Left ventricle myocardium inferior (tissue), 1 donor: ENCODE data around the gene SHANK2. TPM values are rescaled to one million over a fixed set of nuclear protein-coding genes. Genes with fewer than 3 reads are reported as not detected.

Source experiments
- DNase-seq: peaks from one replicate; pipeline ENCODE4 v3.0.0-alpha.2; 2020
- H3K27ac ChIP-seq: fragments of 200-600 bp; replicated peaks from 2 replicates; pipeline ENCODE4 v1.8.0; 2021
- H3K27me3 ChIP-seq: fragments of 200-600 bp; 2 replicates; pipeline ENCODE4 v1.8.0; 2021; ENCODE audit warnings: low read depth
- H3K36me3 ChIP-seq: fragments of 200-600 bp; 2 replicates; pipeline ENCODE4 v1.8.0; 2021
- H3K4me1 ChIP-seq: fragments of 200-600 bp; 2 replicates; pipeline ENCODE4 v1.8.0; 2021
- H3K4me3 ChIP-seq: fragments of 200-600 bp; 2 replicates; pipeline ENCODE4 v1.8.0; 2021; ENCODE audit warnings: mild to moderate bottlenecking, moderate library complexity
- H3K9me3 ChIP-seq: fragments of 200-600 bp; replicated peaks from 2 replicates; pipeline ENCODE4 v1.8.0; 2021
- CTCF ChIP-seq: fragments of 200-600 bp; IDR thresholded peaks from 2 replicates; pipeline ENCODE4 v1.8.0; 2021; ENCODE audit warnings: antibody characterized with exemption, mild to moderate bottlenecking, borderline replicate concordance
- intact Hi-C: fragments of 100-400 bp; cut with micrococcal nuclease; formaldehyde crosslinking; loops from one replicate; pipeline ENCODE4 v1.11.0; 2022
- total RNA-seq: library from RNA; stranded (reverse); fragmentation: NEBNext Ultra II Directional; extraction: Animal tissue kit (Norgen Biotek cat#: 25700); gene quantifications from one replicate; pipeline ENCODE4 v1.2.1, GENCODE V29; 2021
- donor health status: DM: no; HTN: yes; CAD: no; lungs with severe emphysema.

Gene SHANK2
- total RNA-seq, 1 donor from 2014 or later = 0.27 TPM

- Histone ChIP-seq H3K27ac (no peak overlapping the region), H3K27me3 (peaks cover 95% of the 10 kb centered on the region), H3K4me1 (no peaks in the 10 kb centered on the region), H3K9me3 (no peaks in the 10 kb centered on the region), H3K4me3 (no peak overlapping the region), H3K36me3 (no peaks in the 10 kb centered on the region)
- peak; percentile 25 for DNase-seq
- intact Hi-C loops = no loop called here
- no peak for TF ChIP-seq CTCF
Measured at GRCh38 chr11:71212871-71213559, 39.4 kb downstream of the SHANK2 start.

GRCh38 chr11:71211631-71212030, 40.7 kb downstream of the SHANK2 start:
- no peak for DNase-seq
- peaks cover 92% of the 10 kb centered on the region for H3K27me3 ChIP-seq
- no peak overlapping the region for H3K4me3 ChIP-seq
- H3K36me3 ChIP-seq = no peaks in the 10 kb centered on the region
- H3K9me3 ChIP-seq = no peaks in the 10 kb centered on the region
- intact Hi-C loops = no loop called here
- no peak overlapping the region for H3K27ac ChIP-seq
- H3K4me1 ChIP-seq = no peaks in the 10 kb centered on the region
- TF ChIP-seq CTCF = no peak

GRCh38 chr11:71210861-71211260, 41.5 kb downstream of the SHANK2 start:
- Histone ChIP-seq H3K4me3 (no peak overlapping the region), H3K27ac (no peak overlapping the region), H3K4me1 (no peaks in the 10 kb centered on the region), H3K9me3 (no peaks in the 10 kb centered on the region), H3K27me3 (peaks cover 85% of the 10 kb centered on the region), H3K36me3 (no peaks in the 10 kb centered on the region)
- intact Hi-C loops = no loop called here
- TF ChIP-seq CTCF = no peak
- no peak for DNase-seq

- Histone ChIP-seq H3K4me3 (no peak overlapping the region), H3K36me3 (no peaks in the 10 kb centered on the region), H3K27me3 (peaks cover 78% of the 10 kb centered on the region), H3K4me1 (no peaks in the 10 kb centered on the region), H3K9me3 (no peaks in the 10 kb centered on the region), H3K27ac (no peak overlapping the region)
- DNase-seq = no peak
- intact Hi-C loops = no loop called here
- TF ChIP-seq CTCF = no peak
Measured at GRCh38 chr11:71209656-71210055, 42.7 kb downstream of the SHANK2 start.

- Histone ChIP-seq H3K9me3 (no peaks in the 10 kb centered on the region), H3K4me1 (no peaks in the 10 kb centered on the region), H3K4me3 (no peak overlapping the region), H3K27ac (no peak overlapping the region), H3K36me3 (no peaks in the 10 kb centered on the region), H3K27me3 (peaks cover 78% of the 10 kb centered on the region)
- no peak for DNase-seq
- no peak for TF ChIP-seq CTCF
- intact Hi-C loops = no loop called here
Measured at GRCh38 chr11:71209181-71209580, 43.2 kb downstream of the SHANK2 start.
